B cell (primary cell): ENCODE measurements around the gene RPRD1B.

ENCODE experiments used
- CTCF ChIP-seq: fragments of 200-600 bp; IDR thresholded peaks from one replicate; pipeline ENCODE4 v1.8.0; 2022; ENCODE audit warnings: antibody characterized with exemption, mild to moderate bottlenecking
- EZH2 ChIP-seq: IDR thresholded peaks from 2 replicates; pipeline ENCODE4 v1.6.1; 2012; ENCODE audit warnings: borderline replicate concordance, low read depth, mild to moderate bottlenecking, moderate library complexity, low read length; ENCODE audit not compliant: insufficient read depth, poor library complexity, severe bottlenecking

- TF ChIP-seq CTCF: no peak
- no peak for TF ChIP-seq EZH2
These were observed 49.9 kb downstream of the RPRD1B start for GRCh38 chr20:38083338-38084048.
